HG02623 (cell line): Measurements from ENCODE around the gene KBTBD13.
"Not testable (repeated sequence)": the region's sequence is repeated elsewhere in the genome, so short reads cannot be mapped to it uniquely, and the experiment has no call there.

Source experiments
- ATAC-seq: cut with Tn5 transposase; IDR thresholded peaks from one replicate; pipeline ENCODE4 v1.9.1; 2021; ENCODE audit warnings: moderate library complexity; ENCODE audit not compliant: unreplicated experiment

The KBTBD13 gene

DNA sequence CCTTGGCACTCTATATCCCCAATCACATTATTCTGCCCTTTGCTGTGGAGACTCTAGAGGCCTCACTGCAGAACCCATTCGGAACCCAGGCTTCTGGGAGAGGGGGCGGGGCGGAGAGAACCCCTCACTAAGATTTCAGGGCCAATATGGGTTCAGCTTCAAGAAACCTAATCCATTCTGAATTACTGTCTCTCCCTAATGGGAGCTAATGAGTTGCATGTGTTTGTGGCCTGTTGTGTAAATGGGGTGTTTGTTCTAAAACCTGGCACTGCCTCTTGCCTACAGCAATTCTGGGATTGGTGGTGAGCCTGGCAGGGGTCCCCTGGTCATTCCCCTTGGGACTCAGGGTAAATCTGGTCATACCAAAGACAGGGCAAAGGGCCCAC lies 8.2 kb upstream of the KBTBD13 start:
- no peak for ATAC-seq

GRCh38 chr15:65069179-65069578 lies 7.4 kb upstream of the KBTBD13 start:
- ATAC-seq = no peak

- no peak for ATAC-seq
Observed at GRCh38 chr15:65069779-65070546, 6.6 kb upstream of the KBTBD13 start.

DNA sequence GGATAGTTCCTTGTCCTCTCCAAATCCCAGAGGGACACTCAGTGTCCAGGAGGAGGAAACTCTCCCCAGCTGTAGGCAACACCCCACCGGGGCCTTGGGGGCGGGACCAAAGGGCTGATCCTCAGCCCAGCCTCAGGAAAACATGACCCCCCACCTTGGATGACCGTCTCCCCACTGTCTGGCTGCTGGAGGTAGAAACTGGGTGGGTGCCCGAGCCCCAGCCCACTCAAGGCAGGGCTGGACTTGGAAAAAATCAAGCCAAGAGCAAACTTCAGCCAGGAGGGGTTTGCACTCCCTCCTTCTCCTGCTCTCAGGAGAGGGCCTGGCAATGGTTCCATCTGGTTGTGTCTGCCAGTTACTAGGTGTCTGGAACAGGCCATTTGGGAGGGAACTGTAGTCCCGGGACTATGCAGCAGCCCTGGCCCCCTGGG lies 5.2 kb upstream of the KBTBD13 start:
- ATAC-seq = no peak

DNA sequence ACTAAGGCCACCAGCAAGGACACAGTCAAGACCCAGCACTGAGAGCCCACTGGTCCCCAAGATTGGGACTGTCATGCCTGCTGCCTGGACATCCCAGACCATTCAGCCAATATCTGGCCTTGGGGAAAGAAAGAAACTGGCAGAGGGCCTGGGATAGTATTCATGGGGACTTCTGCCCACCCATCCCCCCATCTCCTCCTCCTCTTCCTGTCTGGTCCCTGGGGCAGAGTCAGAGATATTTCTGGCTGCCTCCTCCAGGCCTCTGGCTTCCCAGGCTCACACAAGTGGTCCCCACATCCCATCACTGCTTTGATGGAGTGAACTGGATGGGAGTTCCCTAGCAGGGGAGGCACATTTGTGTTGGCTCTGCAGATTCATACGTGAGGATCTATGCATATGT lies 4.5 kb upstream of the KBTBD13 start:
- ATAC-seq = no peak

DNA sequence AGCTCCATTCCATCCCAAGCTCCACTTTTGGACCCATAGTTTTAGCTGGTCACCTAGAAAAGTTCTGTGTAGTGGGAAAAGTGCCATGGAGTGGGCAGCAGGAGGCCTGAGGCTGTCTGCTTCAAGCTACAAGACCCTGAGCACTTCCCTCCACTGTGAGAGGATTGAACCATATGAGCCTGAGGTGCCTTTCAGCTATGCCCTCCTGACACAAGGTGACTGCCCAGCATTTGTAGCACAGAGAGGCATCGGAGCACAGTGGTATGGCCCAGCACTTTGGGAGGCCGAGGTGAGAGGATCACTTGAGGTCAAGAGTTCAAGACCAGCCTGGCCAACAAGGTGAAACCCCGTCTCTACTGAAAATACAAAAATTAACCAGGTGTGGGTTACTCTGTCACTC lies 3.9 kb upstream of the KBTBD13 start:
- ATAC-seq = no peak

DNA sequence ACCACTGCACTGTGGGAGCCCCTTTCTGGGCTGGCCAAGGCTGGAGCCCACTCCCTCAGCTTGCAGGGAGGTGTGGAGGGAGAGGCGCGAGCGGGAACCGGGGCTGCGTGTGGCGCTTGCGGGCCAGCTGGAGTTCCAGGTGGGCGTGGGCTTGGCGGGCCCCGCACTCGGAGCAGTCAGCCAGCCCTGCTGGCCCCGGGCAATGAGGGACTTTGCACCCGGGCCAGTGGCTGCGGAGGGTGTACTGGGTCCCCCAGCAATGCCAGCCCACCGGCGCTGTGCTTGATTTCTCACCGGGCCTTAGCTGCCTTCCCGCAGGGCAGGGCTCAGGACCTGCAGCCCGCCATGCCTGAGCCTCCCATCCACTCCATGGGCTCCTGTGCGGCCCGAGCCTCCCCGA lies 1.6 kb upstream of the KBTBD13 start:
- ATAC-seq = not testable (repeated sequence)

DNA sequence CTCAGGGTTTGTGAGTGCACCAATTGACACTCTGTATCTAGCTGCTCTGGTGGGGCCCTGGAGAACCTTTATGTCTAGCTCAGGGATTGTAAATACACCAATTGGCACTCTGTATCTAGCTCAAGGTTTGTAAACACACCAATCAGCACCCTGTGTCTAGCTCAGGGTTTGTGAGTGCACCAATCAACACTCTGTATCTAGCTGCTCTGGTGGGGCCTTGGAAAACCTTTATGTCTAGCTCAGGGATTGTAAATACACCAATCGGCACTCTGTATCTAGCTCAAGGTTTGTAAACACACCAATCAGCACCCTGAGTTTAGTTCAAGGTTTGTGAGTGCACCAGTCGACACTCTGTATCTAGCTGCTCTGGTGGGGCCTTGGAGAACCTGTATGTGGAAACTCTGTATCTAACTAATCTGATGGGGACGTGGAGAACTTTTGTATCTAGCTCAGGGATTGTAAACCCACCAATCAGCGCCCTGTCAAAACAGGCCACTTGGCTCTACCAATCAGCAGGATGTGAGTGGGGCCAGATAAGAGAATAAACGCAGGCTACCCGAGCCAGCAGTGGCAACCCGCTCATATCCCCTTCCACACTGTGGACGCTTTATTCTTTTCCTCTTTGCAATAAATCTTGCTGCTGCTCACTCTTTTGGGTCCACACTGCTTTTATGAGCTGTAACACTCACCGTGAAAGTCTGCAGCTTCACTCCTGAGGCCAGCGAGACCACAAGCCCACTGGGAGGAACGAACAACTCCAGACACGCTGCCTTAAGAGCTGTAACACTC lies 745 bp upstream of the KBTBD13 start:
- ATAC-seq = not testable (repeated sequence)

DNA sequence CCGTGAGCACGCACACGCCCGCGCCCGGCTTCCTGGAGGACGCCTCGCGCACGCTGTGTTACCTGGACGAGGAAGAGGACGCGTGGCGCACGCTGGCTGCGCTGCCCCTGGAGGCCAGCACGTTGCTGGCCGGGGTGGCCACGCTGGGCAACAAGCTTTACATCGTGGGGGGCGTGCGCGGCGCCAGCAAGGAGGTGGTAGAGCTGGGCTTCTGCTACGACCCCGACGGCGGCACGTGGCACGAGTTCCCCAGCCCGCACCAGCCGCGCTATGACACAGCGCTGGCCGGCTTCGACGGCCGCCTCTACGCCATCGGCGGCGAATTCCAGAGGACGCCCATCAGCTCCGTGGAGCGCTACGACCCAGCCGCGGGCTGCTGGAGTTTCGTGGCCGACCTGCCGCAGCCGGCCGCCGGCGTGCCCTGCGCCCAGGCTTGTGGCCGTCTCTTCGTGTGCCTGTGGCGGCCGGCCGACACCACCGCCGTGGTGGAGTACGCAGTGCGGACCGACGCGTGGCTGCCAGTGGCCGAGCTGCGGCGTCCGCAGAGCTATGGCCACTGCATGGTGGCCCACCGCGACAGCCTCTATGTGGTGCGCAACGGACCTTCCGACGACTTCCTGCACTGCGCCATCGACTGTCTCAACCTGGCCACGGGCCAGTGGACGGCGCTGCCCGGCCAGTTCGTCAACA lies 890 bp downstream of the KBTBD13 start:
- no peak for ATAC-seq

DNA sequence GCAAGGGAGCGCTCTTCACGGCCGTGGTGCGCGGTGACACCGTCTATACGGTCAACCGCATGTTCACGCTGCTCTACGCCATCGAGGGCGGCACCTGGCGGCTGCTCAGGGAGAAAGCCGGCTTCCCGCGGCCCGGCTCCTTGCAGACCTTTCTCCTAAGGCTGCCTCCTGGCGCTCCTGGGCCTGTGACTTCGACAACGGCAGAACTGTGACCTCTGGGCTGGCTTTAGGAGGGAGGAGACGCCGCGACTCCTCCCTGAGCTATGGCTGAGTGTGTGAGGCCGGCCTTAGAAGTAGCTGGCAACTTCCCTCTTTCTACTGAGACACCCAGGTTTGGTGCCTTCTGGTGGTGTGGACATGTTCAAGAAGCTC lies 1.4 kb downstream of the KBTBD13 start:
- no peak for ATAC-seq

- no peak for ATAC-seq
Observed at GRCh38 chr15:65079580-65079979, 3.0 kb downstream of the KBTBD13 start.

DNA sequence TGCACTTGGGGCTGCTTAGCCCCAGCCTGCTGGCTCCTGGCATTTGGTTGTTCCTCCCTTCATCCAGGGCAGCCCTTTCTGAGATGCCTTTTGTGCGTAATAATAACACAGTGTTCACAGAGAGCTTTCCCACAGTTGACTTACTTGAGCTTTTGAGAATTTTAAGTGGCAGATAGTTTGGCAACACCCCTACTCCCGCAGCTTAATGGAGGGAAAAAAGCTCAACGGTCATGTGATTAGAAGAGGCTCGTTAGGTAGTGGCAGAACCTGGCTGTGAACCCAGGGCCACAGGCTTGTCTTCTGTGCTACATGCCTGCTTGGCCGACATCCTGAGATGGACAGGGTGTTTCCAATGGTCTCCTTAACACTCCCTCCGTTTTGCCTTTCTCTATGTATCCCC lies 4.7 kb downstream of the KBTBD13 start:
- no peak for ATAC-seq

GRCh38 chr15:65081758-65082157 lies 5.2 kb downstream of the KBTBD13 start:
- no peak for ATAC-seq

DNA sequence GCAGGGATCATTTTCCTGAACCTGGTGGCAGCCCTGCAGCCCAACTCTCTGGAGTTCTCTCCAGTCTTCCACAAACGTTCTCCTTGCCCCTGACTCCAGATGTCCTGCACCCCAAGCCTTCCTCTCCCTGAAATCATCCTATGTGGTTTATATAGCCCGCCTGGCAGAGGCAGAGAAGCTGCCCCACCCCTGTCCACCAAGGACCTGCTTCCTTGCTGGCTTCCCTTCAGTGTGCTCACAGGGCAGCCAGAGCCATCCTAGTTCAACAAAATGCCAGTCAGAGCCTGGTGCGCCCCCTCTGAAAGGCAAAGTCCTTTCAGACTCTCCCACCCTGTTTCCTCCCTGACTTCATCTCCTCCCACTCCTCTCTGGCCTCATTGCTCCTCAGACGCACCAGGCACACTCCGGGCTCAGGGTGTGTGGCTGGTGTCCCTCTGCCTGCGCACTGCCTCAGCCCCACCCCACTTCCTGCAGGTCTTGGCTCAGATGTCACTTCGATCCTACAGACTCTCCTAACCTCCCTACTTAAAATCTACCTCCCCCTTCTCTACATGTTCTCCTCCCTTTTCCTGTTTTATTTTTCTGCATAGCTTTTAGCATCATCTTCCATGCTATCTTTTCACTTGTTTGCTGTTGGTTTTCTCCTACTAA lies 5.9 kb downstream of the KBTBD13 start:
- ATAC-seq = no peak

- no peak for ATAC-seq
Observed at GRCh38 chr15:65083262-65083701, 6.7 kb downstream of the KBTBD13 start.

GRCh38 chr15:65084500-65085206 lies 8.1 kb downstream of the KBTBD13 start:
- no peak for ATAC-seq

DNA sequence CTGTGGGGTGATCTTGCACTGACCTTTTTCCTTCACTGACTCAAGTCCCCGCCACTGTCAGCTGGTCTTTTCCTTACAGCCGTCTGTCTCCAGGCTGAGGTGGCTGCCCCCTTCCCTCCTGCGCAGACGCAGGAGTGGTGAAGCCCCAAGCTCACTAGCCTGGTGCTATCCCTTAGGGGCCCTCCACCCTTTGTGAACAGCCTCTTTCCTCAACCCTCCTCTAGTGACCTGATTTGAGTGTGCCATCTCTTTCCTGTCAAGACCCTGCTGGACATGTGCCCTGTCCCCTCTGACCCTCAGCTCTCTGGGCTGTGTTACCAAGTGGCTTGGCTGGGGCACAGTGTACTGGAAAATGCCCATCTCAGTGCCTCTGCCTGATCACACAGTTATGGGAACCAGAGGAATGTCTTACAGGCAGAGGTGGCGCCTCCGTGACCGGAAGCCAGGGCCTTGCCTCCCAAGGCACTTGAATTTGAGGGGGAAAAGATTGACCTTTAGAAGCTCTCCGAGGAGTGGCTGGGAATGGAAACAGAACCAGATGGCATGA lies 8.7 kb downstream of the KBTBD13 start:
- ATAC-seq = no peak

DNA sequence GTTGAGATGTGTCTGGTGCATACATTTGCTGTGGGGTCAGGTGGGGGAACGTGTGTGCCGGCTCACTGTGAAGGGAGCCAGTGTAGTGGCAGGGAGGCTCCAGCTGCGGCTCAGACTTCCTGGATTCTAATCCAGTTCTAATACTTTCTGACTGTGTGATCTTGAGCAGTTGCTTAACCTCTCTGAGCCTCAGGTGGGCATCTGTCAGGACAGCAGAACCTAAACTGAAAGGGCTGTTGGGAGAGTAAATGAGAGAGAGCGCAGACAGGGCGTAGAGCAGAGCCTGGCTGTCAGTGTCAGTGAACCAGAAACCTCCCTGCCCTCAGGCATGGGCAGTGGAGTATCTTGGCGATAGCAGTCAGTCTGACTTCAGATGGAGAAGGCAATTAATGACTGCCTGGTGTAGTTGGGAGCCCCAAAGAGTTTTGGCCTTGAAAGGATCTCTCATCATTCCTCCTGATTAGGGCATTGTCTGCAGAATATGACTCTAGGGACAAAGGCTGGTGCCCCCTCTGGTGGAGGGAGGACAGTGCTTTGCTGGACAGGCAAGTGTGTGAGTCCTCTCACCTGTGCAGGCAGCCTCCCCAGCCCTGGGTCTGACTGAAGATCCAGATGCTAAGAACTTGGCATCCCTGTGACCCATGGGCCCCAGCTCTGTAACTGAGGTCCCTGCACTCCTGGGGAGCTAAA lies 9.6 kb downstream of the KBTBD13 start:
- no peak for ATAC-seq

DNA sequence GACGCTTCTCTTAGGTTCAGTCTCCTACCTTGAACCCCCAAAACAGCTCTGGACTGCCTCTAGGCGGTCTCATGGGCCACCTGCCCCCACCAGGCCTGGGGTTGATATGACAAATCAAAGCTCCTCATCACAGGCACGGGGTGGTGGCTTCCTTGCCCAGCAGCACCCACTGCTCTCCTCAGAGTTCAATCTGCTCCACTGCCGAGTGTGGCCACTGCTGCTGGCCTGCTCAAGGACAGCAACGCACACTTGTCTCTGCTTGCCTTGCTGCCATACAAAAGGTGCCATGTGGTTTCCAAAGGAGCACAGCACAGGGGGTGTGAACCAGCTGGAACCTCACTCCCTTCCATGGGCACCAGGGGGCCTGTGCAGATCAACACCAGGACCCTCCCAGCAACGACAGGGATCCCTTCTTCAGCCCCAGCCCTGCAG lies 10.2 kb downstream of the KBTBD13 start:
- no peak for ATAC-seq

- ATAC-seq = no peak
Observed at GRCh38 chr15:65087411-65087810, 10.9 kb downstream of the KBTBD13 start.
